Left renal pelvis (tissue), 4 donors: ENCODE measurements around the gene CLNK. TPM values are rescaled to one million over a fixed set of nuclear protein-coding genes. Genes with fewer than 3 reads are reported as not detected.
A peak's percentile ranks its signal among the peaks of the same experiment; 100 is the strongest.

Experiments used
- DNase-seq, 4 donors: peaks; one replicate each; pipeline ENCODE4 v3.0.0-alpha.2; 2013; ENCODE audit warnings: low read depth in 4 of 4, low spot score in 3 of 4
- polyA plus RNA-seq, 4 donors: library from polyadenylated mRNA; unstranded; fragments of 120-200 nt; gene quantifications; one replicate each; pipeline ENCODE4 v1.2.1, GENCODE V29; 2013; ENCODE audit not compliant: insufficient read length in 4 of 4

Gene CLNK
- polyA plus RNA-seq, 4 donors = 0.19 to 1.4 (median 0.49) TPM

DNA sequence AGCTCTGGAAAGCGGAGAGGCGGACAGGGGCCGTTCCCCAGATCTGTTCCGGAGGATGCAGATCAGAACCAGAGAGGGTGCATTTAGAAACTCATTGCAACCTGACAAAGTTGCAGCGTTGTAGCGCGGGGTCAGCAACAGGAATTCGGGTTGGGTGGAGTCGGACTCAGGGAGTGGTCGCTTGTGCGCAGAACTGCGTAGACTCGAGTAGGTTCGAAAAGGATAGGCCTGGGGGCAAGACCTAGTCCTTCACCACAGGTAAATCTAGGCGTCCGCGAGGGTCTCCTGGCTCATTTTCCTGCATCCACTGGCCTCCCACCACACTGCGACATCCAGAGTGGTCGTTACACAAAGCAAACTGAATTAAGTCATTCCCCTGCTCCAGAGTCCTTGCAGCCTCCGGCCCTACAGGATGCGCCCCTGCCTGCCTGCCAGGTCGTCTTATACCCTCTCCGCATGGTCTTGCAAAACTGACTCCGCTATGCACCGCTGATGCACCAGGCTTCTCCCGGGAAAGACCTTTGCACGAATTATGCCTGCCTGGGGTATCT is 222.6 kb downstream of the CLNK start:
- no peak for DNase-seq

DNA sequence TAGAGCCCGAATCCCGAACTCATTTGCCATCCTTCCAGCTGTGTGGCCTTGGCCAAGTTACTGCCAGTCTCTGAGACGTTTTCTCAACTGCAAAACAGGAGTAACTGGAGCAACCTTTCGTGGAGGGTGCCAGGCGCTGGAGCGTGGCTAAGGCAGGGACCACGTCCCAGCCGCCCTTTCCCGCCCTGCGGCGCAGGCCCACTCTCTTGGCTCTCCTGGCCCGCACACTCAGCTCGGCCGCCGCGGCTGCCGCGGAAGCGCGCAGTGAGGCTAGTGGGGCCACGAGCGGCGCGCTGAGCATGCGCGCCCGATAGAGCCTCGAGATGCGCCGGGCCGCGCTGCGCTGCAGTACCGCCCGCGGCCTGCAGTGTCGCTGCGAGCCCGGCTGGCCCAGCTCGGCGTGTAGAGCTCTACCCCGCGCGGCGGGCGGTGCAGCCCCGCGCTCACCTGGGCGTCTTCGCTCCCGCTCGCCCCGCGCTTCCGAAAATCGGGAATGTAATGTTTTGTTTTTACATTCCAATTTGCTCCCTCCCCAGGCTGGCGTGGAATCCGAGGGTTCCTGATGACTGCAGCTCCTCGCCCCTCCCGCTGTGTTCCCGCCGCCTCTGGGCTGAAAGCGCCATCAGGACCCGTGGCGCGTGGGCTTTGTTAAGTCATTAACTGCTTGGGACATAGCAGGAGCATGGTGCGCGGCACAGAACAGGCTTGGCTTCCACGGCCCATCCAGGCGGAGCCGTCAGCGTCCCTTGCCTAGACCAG is 223.3 kb downstream of the CLNK start:
- DNase-seq = peak; percentile 59 to 65 (median 60)

DNA sequence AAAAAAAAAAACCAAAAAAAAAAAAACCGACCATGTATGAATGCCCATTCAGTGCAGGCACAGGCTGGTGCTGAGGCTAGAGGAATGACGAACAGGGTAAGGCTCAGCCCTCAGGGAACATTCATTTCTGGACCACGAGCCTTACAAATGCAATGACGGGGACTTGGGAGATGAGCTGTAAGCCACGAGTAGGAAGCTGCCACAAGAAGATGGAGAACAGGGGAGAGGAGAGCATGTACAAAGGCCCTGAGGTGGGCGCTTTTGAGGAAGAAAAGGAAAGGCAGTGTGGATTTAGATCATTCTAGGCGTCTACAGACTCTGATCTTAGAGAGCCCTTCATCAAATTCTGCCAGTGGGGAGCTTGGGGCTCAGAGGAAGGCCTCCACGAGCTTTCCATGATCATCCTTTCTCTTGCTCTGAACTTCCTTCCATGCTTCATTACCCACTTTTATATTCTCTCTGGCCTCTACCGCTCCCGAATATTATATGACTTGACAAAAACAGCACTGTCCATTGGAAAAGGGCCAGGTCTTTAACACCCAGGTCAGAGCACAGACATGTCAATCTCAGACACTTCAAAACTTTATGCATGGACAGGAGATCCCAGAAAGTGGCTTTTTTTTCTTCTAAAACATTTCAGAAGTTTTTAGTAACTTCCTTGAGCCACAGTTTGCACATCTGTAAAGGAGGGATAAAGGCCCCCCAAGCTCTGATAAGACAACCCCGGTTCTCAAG is 224.1 kb downstream of the CLNK start:
- no peak for DNase-seq

DNA sequence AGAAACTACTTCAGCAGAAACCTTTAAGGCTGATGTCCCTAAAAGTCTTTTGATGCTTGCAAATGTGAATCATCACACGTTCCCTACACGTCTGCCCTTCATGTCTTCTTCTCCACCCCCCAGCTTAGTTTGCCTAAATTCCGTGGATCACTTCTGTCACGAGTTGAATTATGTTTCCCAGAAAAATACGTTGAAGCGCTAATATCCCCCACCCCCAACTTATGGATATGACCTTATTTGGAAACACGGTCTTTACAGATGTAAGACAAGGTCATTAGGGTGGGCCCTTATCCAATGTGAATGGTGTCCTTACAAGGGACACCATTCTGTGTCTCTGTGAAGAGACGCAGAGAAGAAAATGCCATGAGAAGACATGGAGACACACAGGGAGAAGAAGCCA is 225.3 kb downstream of the CLNK start:
- no peak for DNase-seq

DNA sequence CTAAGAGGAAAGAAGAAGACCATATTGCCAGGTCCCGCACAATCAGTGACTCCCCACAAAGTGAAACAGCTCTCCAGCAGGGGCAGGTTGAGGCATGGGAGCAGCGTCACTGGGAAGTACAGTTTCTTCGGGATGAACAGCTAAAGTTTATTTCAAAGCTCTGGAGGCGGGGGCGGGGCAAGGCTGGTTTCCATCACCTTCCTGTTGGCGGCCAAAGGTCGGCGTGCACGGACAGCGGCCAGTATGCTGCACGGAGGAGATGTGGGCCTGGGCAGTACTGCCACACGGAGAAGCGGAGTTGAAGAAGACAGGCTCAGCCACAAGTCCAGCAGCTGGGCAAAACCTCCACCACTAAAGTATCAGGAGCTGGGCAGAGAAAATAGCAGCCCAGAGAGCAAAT is 226.4 kb downstream of the CLNK start:
- DNase-seq = no peak

DNA sequence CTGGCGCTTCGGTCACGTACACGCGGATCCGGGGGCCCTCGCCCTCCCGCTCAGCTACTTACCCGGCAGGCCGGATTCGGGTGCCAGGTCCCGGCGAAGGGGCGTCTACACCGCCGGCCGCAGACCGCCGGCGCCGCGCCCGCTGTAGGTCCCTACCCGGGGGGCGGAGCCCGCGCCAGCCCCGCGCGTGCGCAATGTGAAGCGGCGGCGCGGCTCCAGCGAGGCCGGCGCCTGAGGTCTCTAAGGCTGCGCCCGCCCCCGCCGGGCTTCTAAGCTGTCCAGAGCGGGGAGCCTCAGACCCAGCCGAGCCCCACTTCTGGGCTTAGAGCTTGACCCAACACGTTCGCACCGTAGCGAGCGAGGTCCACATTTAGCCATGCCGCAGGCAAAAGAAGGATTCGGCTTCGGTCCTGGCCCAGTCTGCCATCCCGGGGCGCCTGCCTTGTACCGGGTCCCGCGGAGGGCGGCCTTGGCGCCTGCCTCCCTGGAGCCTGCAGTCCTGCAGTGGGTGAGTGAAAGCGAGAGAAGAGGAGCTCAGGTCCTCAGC is 227.2 kb downstream of the CLNK start, which contains the start of gene ZNF518B:
TSS of gene ZNF518B (minus strand) at position 172 of the 547 bp plus-strand sequence. CDS start 11,098 bp downstream, outside the sequence.
- peak in 3 of 4 donors; percentile 58 to 69 (median 67) for DNase-seq

DNA sequence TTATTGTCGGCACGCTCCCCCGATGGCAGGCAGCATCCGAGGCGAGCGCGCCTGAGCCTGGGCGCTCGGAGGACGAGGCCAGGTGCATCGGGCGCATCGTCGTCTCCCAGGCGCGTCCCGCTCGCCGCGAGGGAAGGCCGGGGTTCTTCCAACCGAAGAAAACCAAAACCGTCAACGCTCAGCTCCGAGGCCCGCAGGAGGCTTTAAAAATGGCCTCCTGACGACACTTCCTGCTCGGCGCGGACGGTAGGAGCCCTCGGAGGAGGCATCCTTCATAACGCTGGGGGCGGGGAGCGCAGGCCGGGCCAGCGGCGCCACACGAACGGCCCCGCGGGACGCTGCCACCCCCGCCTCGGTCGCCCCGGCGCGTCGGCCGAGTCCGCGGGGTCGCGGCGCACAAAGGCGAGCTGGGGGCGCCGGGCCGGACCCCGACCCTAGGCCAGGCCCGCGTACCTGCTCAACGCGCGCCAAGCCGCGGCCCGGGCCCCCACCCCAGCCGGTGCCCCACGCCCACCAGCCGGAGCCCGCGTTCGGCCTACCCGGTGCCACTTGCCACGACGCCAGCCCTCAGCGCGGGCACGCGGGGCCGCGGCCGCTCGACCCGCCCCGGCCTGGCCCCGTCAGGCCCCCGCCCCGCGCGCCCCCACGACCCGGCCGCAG is 227.8 kb downstream of the CLNK start:
- peak in 2 of 4 donors; percentile 18 to 36 for DNase-seq

DNA sequence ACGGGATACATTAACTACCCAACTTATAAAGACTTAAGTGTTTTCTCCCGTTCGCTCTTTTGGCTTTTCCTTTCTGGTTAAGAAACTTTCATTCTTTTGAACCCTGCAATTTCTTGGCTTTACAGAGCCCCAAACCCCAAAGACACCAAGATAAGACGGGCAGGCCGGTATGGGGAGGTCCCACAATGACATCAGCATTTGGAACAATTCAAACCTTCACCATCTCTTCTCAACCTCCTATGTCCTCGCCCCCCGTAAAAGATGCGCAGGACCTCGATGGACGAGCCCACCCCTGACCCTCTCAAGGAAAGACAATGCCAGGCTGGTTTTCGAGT is 228.3 kb downstream of the CLNK start:
- no peak for DNase-seq

DNA sequence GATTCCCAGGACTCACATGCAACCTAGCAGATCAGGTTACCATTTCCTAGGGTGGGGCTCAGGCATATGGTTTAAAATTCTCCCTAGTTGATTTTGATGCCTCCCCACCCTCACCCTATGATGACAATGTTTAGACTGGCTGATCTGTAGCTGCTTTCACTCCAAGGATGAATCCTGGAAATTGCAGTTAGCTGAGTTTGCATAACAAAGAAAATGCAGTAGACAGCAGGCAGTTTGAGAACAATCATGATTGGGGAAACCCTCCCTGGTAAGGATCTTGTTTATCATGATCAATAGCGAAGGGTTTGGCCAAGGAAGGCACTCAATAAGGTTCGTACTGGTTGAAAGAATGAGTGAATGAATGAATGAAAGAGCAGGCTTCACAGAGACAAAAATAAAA is 229.4 kb downstream of the CLNK start:
- DNase-seq = no peak

DNA sequence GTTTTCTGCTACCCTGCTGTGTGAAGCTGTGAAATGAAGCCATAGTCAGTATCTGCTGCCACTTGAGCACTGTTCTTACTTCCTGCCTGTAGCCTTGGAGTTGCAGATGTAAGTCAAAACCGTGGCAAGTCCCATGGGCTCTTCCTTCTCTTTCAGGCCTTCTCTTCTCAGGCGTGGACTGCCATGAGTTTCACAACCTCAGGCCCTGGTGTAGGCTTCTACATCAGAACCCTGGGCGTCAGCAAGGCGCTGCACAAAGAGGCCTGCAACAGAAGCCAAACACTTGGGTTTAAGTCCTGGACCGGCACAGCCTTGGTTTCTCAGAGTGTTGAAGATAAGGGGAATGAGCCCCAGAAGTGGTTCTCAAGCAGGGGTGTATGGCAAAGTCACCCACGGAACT is 229.8 kb downstream of the CLNK start:
- no peak for DNase-seq

DNA sequence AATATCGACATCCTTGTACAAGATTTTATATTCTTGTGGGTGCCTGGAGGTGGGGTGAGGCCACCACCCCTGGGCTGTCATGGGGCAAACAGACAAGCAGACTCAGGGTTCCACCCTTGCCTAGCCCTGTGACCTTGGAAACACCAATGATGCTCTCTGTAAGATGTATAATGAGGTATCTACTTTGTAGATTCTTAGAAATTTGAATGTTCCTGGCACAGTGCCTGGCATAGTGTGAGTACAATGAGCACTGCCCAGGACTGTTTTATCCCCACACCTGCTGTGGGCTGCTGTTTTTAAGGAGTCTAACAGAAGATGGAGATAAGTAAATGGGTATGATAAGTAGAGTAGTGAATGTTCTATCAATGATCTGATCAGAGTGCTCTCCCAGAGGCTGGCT is 230.4 kb downstream of the CLNK start:
- DNase-seq = no peak

DNA sequence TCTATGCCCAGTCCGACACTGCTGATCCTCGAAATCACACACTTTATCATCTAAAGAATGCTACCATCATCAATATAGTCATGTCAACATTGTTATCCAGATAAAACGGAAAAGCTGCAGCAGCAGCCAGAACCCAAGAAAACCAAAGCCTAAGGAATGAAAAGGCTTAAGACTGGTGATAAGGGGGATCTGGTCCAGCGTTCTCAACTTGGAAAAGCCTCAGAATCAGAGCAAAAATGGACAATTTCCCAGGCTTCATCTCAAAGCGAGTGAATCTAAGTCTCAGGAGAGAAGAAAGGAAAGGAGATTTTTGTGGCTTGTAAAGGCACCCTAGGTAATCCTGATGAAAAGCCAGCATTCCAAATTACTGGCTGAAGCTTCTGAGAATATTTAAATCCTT is 235.6 kb downstream of the CLNK start:
- no peak for DNase-seq

DNA sequence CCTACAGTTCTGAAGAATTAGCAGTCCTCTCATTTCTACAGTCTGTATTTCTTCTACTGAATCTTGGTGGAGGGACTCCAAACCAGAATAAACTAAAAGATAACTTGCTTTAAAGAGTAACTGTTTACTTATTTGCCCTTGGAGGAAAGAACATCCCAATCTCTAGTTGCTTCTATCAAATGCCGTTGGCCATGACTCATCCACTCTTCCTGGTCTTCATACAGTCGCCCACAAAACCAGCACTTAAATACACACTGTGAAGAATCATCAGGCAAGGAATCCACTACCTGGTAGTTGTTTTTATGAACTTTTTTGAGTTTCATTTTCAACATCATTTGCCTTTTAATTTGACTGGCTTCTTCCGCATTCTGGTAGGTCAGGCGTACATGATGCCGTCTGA is 241.6 kb downstream of the CLNK start:
- no peak for DNase-seq

DNA sequence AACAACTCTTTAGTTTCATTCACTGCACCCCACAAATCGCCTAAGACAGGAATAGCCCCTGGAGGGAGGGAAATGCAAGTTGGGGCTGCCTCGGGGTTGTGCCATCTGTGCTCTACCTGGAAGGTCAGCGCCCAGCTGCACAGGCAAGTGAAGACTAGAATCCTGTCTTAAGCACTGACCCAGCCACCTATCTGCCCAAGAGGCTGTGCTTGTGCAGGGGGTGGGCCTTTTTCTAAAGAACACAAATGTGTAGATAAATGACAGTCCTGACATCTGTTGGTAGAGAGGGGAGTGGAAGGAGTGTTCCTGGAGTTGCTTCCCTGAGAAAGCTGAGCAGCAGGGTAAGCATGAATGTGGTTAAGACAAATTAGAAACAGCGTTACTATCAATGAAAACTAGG is 243.1 kb downstream of the CLNK start:
- DNase-seq = no peak

DNA sequence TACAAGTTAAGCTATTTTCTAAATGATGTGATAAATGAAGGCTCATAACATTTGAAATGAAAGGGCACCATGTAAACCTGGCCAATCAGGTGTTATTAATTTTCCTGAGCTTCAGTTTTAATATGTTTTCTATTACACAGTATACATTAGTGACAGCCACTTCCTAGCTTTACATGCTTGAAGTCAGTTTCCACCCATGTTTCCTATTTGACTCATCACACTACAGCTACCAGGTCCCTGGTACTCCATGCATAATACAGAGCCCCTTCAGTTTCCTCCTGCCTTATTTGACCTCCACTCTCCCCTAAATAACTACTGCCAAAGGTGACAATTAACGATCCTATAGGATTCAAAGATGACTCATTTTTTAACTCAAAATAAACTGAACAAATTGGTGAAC is 245.6 kb downstream of the CLNK start:
- DNase-seq = no peak

DNA sequence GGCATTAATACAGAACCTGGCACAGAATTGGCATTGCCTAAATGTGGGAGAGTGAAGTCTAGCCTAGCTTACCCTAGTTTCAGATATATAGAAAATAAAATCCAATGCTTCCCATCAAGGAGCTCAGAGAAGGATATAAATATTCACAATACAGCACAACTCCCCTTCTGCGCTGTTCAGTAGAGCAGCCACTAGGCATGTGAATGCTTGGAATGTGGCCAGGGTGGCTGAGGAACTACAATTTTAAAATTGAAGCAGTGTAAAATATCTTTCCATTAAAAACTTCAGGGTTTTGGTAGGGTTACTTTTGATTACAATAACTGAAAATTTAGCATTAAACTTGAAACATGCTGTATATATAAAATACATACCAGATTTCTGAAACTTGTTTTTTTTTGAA is 246.8 kb downstream of the CLNK start:
- DNase-seq = no peak

Other genes starting within 250 kb of the CLNK start
- gene ZNF518B, start 227.3 kb downstream of the CLNK start, polyA plus RNA-seq = 10 to 100 TPM; 26.2 to 38.7 (median 33.6) TPM